Measurements from ENCODE around the gene SYNCRIP.
A peak's percentile ranks its signal among the peaks of the same experiment; 100 is the strongest.
"Not testable (repeated sequence)": the region's sequence is repeated elsewhere in the genome, so short reads cannot be mapped to it uniquely, and the experiment has no call there.

The SYNCRIP gene

DNA sequence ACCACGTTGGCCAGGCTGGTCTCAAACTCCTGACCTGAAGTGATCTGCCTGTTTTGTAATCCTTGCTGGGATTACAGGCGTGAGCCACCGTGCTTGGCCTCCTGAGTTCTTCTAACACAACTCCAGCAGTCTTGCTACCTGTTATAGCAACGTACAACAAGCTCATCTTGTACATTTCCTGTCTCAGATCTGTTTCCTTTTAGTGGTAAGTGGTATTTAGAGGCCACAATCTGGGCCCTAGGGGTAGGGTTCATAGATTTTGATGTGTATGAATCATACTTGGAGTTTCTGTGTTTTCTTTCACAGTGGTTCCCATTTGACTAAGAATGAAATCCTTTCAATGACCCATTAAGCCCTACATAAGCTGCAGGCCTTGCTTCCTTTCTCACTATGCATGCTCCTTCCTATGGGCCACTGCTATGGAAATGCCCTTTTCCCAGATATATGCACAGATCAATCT, 27.1 kb upstream of the SYNCRIP start:
- DNase-seq (ENCODE audit: low spot score): no peak

DNA sequence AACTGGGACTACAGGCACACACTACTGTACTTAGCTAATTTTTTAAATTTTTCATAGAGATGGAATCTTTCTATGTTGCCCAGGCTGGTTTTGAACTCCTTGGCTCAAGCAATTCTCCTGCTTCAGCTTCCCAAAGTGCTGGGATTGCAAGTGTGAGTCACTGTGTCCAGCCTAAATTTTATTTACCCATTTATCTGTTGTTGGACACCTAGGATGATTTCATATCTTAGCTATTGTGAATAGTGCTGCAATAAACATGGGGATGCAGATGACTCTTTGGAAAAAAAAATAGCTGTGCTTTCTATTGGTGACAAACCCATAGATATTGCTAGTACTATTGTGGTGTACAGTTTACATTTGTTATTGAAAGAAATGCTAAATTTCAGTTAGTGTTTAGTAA, 19.6 kb upstream of the SYNCRIP start:
- no peak for DNase-seq (ENCODE audit: low spot score)

DNA sequence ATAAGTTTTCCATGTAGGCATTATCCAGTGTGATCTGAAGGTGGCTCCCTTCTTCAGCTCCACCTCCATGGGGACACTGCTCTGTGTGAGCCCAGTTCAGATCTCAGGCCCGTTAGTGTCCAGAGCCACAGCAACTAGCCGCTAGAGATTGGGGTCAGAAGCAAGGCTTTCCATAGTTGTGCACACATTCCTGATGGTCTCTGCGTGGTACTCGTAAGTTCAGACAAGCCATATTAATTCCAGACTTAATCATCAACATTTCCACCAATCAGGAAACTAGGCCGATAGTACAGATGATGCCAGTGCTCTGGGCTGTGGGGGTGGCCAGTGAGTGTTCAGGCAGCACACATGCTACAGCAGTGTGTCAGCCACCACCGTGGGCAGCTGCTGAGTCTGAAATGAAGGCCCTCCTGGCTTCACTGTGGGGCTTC, 17.5 kb upstream of the SYNCRIP start:
- no peak for DNase-seq (ENCODE audit: low spot score)

DNA sequence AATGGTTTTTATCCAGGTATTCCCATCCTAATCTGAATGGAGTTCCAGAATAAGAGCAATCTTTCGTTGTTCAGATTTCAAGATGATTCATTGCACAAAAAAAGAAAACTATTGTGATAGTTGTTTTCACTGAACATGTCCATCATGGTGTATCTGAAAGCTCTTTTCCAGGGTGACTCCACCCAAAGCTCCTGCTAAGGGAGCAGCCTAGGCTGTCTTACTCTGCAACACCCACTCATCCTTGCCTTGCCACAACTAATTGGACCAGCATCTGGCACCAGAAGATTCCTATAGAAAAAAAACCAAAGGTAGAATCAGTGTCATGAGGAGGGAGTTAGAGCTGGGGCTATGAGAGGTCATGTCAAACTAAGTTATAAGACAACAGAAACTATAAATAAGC, 7.9 kb upstream of the SYNCRIP start:
- no peak for DNase-seq (ENCODE audit: low spot score)

DNA sequence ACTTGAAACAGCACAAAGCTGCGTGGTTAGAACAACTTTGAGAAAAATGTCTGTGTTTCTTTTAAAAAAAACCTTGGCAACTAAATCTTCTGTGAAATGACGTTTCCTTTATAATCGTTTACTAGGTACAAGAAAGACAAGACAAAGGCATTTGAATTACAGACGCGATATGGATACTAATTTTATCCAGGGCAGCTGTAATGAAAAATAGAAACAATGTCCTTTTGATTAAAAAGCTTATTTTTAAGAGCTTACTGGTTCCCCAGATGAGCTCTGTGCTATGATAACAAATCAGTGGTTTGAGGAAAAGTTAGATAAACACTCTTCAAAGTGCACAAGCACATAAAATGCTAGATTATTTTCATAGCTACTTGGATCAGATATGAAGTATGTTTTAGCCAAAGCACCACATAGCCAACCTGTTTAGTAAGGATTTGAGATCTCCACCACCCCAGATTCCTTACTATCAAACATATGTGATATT, 1.6 kb upstream of the SYNCRIP start:
- DNase-seq (ENCODE audit: low spot score): no peak

DNA sequence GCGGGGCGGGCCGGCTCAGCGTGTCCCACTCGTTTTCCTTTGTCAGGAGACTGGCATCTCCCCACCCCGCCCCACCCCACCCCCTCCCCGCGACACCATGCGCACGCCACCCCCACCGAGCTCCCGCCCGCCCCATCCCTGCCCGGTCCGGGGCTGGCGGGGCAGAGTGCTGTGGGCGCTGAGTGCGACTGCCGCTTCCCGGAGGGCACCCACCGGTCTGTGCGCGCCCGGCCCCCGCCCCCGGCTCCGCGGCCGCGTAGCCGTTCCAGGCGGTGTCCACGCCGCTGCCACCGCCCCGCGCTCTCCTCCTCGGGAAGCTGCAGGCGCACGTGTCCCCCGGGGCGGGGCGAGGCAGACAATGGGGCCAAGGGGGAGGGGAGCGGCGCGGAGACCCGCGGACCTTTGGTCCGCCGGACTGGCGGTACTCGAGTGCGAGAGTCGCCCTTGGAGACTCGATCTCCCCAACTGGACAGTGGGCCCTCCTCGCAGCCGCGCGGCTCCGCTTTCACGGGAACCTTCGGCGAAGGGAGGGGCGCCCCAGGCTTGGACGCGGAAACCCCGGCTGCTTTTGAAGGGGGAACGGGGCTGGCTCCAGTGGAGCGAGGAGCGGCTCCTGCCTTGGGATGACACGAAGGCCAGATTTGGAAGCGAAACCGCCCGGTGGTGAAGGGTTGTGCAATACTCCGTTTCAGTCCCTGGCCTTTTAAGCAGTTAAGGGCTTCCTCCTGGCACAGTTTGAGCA, 1.0 kb upstream of the SYNCRIP start:
- DNase-seq (ENCODE audit: low spot score): peak; percentile 94

DNA sequence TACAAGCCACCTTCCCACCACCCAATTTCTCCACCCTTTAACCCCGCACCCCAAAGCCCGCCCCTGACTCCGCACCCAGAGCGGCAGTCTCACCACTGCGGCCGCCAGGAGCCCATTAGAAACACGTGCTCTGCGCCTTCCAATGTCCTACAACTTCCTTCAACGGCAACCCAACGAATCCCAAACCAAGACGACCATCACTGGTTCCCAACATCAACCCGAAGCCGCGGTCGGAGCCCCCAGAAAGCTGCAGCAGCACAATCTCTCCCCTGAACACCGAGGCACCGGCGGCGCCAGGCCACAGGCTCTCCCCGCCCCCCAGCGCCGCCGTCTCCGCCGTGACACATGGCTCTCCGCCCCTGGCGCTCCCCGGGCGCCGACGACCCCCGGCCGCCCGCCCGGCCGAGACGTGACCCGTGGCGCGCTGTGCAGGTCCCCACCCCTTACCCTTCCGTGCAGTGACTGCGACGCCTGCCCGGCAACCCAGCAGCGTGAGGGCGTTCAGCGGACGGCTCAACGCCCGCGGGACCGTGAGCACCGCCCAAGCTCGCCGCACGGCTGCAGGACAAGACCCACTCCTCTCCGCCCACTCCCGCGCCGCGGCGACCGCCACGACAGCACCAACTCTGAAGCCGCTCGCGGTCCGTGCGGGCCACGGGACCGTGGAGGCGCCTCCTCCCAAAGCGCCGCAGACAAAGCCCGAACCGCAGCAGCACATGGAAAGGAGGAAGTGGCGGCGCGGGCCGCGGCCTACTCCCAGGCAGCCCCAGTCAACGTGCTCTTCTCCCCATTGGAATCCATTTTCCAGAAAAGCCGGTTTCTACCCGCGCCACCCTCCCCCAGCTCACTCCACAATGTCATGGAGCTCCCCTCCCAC, 551 bp downstream of the SYNCRIP start:
- DNase-seq (ENCODE audit: low spot score): peak; percentile 77

DNA sequence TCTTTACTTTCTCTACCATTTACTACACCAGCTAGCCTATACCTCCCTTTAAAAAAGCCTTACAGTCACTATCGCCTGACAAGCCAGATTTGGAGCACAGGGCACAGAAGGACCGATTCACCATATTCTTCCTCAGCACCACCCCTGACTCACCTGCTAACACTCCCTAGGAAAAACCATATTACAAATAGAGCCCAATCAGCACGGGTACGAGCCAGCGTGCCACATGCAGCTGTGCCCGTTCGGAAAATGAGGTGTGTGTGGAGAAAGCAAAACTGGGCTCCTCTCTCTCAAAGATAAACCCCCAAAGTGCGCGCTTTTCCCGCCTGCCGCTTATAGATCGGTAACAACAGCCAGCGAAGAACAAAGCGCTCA, 1.2 kb downstream of the SYNCRIP start:
- DNase-seq (ENCODE audit: low spot score): no peak

DNA sequence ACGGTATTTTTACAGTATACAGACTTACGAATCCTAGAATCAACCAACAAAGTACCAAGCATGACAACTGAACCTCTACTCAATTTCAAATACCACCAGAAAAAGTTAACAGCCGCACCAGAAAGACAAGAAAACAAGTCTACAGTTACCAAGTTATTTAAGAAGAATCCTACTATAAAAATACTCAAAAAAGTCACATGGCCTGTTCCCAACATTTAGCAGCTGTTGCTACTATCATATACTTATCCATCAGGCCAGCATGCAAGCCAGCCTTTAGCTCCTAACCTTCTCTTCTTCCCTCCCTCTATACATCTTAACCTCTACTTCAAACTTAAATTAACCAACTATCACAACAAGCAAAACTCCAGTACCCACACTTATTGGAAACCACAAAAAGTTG, 1.9 kb downstream of the SYNCRIP start:
- no peak for DNase-seq (ENCODE audit: low spot score)

DNA sequence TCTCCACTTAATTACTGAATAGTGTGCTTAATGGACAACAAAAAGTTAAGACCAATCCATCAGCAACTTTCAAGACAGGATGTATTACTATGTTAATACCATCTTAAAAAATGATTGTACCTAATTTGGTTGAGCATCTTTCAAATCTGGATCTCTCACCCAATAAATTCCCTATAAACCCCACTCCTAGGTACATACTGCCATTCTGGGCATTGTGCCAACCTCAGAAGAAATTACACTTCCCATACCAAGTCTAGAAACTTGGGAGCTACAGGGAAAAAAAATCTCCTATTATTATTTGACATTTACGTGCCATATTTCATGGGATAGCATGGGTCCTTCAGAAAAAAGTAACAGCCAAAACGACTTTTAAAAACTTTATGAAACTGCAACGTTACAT, 5.1 kb downstream of the SYNCRIP start:
- DNase-seq (ENCODE audit: low spot score): no peak

DNA sequence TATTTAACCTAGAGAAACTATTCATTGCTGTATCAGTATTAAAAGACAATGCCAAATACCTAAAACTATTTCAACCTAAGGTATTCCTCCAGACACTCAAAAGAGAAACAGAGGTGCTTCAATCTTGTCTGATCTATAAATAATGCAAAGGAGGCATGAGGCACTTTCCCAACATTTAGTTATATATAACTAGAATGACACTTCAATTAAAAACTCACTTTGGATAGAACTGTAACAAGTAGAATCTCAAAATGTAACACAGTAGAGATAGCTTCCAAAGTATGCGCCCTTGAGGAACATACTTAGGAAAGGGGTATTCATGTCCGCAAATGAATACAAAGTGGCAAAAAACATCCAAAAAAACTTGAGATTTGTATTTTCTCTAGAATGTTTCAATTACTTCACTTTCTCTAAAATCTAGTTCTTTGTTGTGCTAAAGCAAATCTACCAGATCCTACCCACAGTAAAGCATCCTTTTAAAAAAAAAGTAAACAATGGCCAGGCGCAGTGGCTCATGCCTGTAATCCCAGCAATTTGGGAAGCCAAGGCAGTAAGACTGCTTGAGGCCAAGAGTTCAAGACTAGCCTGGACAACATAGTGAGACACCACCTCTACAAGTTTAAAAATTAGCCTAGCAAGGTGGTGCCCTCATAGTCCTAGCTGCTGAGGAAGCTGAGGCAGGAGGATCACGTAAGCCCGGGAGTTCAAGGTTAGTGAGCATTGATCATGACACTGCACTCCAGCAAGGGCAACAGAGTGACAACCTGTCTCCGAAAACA, 10.3 kb downstream of the SYNCRIP start:
- DNase-seq (ENCODE audit: low spot score): no peak

DNA sequence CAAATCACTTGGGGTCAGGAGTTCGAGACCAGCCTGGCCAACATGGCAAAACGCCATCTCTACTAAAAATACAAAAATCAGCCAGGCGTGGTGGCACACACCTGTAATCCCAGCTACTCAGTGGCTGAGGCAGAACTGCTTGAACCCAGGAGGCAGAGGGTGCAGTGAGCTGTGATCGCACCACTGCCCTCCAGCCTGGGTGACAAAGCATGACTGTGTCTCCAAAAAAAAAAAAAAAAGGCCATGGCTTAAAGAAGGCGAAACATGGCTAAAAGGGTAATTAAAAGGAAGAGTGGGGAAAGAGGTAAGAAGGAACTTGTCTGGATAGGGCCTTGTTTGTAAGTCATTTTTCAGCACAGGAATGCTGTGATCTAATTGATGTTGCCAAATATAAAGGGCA, 11.6 kb downstream of the SYNCRIP start:
- DNase-seq (ENCODE audit: low spot score): not testable (repeated sequence)

DNA sequence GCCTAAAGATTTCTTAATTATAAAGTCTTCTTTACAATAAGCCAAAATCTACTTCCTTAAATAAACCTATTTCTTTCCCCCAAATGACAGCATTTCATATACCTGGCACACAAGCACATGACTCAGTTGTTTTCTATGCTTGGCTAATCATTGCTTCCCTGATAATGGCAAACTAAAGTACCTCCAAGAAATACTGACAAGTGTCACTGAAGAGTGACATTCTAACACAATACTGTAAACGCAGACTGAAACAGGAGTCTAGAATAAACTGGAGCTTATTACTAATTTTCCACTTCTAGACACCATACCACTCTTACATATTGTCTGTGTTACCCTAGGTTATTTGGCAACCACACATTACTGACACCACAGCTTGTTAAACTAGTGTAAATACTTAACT, 14.3 kb downstream of the SYNCRIP start:
- DNase-seq (ENCODE audit: low spot score): no peak

DNA sequence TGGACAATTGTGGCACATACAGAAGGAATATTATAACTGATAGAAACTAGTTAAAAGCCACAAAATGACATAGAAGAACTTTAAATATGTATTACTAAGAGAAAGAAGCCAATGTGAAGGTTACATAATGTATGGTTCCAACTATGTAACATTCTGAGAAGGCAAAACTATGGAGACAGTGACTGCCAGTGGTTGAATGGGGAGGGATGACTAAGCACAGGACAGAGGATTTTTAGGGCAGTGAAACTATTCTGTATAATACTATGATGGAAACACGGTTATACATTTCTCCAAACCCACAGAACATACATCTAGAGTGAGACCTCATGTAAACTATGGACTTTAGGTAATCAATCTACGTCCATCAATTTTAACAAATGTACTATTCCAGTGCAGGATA, 22.4 kb downstream of the SYNCRIP start:
- no peak for DNase-seq (ENCODE audit: low spot score)

DNA sequence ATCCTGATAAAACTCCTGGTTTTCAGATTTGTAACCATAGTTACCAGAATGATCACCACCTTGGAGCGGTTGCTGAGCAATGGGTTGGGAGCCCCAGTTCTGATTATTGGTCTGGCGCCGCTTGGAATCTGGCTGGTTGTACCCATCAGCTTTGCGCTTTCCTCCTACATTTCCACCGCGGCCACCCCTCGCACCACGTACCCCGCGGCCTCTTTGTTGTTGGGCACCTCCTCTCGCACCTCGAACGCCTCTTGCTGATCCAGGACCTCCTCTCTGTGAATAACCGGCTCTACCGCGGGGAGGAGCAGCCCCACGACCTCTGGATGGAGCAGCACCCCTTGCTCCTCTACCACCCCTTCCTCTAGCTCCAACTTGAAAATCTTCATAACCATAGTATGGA, 27.9 kb downstream of the SYNCRIP start:
- DNase-seq (ENCODE audit: low spot score): no peak

DNA sequence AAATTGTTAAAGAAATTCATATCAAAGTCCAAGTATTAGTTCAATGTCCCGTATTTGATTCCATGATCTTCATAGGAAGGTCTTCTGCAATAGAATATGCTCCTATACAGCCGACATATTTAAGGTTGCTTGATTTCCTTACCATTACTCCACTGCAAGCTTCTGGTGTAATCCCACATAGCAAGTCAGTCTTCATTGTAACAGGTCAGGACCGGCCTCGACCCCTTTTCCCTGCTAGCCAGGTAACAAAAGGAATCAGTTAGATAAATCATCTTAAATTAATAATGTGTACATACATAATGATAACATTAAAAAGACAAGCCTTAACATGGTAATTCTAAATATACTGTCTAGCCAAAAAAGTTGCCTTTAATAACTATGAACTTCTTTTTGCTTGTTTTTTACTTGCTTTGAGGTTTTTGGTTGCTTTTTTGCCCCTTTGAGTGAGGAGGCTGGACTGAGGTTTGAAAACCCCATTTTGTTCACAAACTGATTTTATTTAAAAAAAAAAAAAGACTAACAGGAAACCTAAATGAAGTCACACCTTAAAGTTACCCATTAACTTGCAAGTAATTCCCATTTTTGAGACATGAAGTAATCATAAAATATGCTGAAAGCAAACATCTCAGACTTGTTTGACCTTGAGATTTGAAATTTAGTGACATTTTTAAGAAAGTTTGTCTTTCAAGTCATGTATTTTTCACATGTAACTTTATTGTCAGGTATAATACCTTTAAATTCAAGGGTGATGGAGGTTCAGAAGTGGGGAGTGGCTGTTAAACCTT, 29.8 kb downstream of the SYNCRIP start:
- DNase-seq (ENCODE audit: low spot score): no peak

DNA sequence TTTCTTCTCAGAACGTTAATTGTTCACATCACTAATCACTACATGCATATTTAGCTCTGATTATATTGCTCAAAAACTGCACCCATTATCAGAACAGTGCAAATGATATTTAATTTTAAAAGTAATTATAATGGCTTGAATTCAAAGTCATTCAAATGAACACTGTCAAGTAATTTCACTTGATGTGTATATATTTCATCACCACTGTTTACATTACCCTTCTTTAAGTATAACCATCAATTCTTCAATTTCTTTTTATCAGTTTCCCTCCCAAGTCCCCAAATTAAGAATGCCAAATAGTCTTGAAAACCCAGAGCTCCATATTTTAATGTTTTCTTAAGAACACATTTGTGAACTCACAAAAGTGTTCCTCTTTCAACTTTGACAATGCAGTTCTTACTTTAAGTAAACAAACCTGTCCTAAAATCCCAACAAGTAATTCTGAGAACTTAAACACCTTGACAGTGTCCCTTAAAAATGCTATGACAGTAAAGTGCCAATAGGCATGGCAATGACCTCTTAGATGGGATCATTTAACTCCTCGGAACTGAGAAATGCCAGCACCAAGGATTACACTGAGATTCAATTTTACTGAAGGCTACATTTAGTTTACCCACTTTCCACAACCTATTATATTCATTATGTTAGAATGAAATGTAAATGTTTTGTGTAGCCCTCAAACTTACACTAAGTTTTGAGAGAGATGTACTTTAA, 32.3 kb downstream of the SYNCRIP start:
- DNase-seq (ENCODE audit: low spot score): no peak

DNA sequence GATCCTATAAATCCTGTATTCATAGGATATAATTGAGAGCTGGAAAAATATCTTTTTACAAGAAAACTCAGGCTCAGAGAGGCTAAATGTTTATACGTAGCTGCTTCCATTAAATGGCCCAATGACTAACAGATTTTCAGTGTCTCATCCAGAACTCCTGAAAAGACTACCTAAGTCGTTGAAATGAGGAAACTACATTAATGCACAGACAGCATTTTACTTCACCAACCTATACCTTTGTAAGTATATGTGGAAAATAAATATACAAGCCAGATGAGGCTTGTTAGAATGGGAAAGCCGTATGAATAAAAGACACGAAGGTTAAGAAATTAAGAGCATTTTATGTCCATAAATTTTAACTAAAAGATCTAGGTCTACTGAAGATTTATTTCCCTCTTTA, 40.6 kb downstream of the SYNCRIP start:
- DNase-seq (ENCODE audit: low spot score): no peak

DNA sequence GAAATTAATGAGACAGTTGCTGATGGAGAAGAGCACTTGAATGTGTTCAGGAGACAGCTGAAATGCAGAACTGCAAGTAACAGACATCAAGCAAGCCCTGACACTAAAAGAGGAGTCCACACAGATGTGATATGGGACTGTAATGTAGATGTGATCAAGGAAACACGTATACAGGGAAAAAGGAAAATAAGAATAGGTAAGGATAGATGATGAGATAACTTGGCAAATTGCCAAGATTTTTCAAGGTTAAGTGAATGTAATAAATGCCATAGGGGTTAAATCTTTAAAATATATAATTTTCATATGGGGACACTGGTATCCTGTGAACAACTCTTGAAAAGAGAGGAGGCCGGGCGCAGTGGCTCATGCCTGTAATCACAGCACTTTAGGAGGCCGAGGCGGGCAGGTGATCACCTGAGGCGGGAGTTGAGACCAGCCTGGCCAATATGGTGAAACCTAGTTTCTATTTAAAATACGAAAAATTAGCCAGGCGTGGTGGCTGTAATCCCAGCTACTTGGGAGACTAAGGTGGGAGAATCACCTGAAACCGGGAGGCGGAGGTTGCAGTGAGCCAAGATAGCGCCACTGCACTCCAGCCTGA, 41.9 kb downstream of the SYNCRIP start:
- DNase-seq (ENCODE audit: low spot score): no peak

DNA sequence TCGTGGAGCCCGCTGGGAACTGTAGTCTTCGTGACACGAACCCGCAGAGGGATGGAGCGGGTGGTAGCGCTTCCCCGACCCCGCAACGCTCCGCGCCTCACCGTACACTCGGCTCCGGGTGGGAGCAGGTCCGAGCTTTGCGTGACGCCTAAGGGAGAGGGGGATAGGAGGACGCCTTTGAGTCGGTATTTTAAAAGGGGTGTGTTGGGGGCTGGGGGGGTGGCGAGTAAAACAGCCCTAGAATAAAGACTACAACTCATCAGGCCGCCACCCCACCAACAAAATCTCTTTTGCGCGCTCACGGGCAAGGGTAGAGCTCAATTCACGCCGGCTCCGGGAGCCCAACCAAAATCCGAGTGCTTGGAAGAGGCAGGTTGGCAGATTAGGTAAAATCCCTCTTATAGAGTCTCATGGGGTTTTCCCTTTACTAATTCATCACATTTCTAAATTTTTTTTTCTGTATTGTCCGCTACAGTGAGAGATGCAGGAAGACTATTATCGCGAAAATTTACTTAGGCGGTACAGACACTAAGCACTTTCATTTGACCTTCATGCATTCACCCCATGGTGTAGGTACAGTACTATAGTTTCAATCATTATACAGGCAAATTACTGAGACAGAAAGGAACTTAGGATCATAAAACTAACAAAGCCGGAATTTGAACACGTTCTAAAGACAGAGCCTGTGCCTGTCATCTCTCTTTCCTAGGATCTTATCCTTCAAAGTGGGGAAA, 48.3 kb downstream of the SYNCRIP start:
- DNase-seq (ENCODE audit: low spot score): no peak
